Omental fat pad (tissue), 4 donors: Measurements from ENCODE around the gene COA1. TPM values are rescaled to one million over a fixed set of nuclear protein-coding genes. Genes with fewer than 3 reads are reported as not detected.

Experiments used
- ATAC-seq: fragments of 150-250 bp; one replicate; pipeline ENCODE4 v1.9.1; 2016; ENCODE audit warnings: mild to moderate bottlenecking, moderate library complexity; ENCODE audit not compliant: low FRiP score
- DNase-seq: peaks from one replicate; pipeline ENCODE4 v3.0.0-alpha.2; 2019; ENCODE audit warnings: low spot score
- CTCF ChIP-seq, 3 donors: fragments of 450-650 bp; IDR thresholded peaks; one replicate each; pipeline ENCODE4 v1.5.1; 2016 to 2017; ENCODE audit warnings: antibody characterized with exemption in 3 of 3, mild to moderate bottlenecking in 3 of 3, moderate library complexity in 2 of 3
- total RNA-seq, 4 donors: library from RNA; depleted of rRNA; stranded (reverse); fragments of >200 nt; gene quantifications; one replicate each; pipeline ENCODE4 v1.1.0, GENCODE V29; 2016

COA1 gene
- total RNA-seq, 4 donors from 2014 or later = 34.5 to 57.4 (median 44.3) TPM

- ATAC-seq (no peak), DNase-seq (no peak)
- no peak for TF ChIP-seq CTCF (IDR thresholded peaks at IDR 0.05)
Measured at GRCh38 chr7:43750016-43750887, 20.9 kb upstream of the COA1 start.

DNA sequence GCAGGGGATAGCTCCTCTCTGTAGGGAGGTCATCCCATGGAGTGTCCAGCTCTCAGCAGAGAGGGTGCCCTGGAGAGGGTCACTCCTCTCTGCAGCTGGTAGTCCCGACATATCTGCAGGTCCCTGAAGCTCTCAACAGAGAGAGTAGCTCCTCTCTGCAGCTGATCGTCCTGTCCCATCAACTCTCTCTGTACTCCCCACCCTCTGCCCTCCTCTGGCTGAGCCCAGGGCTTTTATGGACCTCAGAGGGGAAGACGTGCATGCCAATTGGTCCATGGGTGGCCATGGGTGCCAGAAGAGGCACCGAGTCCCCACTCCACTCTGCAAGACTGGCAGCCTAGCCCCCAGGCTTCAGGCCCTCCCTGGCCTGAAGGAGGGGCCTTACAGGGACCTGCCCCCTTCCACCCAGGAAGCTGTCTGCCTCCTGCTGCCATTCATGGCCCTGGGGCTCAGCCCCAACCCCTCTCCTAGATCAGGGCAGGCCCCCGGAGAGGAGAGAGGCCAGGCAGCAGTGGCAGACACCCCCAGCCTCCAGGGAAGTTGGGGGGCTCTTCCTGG lies 20.1 kb upstream of the COA1 start:
- ATAC-seq = no peak
- no peak for DNase-seq
- TF ChIP-seq CTCF (IDR thresholded peaks at IDR 0.05) = no peak

- no peak for TF ChIP-seq CTCF (IDR thresholded peaks at IDR 0.05)
- ATAC-seq = no peak
Measured at GRCh38 chr7:43747328-43748105, 18.2 kb upstream of the COA1 start.

GRCh38 chr7:43742692-43743091 lies 13.4 kb upstream of the COA1 start:
- ATAC-seq (no peak), DNase-seq (no peak)

More at GRCh38 chr7:43747328-43748105, 18.2 kb upstream of the COA1 start:
- DNase-seq = no peak

DNA sequence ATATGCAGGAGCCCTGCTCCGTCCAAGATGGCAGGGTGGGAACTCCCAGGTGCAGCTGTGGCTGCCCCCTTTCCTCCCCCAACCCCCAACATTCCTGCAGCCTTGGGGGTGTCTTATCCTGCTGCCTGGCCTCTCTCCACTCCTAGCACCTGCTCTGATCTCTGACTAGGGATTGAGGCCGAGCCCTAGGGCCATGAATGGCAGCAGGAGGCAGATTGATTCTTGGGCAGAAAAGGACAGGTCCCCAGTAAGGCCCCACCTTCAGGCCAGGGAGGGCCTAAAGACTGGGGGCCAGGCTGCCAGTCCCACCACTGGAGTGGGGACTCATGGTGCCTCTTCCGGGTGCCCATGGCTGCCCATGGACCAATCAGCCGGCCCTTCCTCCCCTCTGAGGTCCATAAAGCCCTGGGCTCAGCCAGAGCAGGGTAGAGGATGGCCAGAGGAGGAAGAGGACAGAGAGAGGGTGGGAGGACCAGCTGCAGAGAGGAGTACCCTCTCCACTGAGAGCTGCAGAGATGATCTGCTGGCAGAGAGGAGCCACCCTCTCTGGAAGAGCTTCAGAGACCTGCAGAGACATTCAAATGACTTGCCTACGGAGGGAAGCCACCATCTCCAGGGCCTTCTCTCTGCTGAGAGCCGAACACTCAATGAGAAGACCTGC lies 8.3 kb upstream of the COA1 start:
- no peak for TF ChIP-seq CTCF (IDR thresholded peaks at IDR 0.05)
- ATAC-seq (no peak), DNase-seq (no peak)

More at GRCh38 chr7:43742692-43743091, 13.4 kb upstream of the COA1 start:
- TF ChIP-seq CTCF (IDR thresholded peaks at IDR 0.05) = no peak

- peak; percentile 75 for ATAC-seq
- TF ChIP-seq CTCF (IDR thresholded peaks at IDR 0.05) = no peak
Measured at GRCh38 chr7:43735802-43736603, 6.7 kb upstream of the COA1 start.

More at GRCh38 chr7:43735802-43736603, 6.7 kb upstream of the COA1 start:
- DNase-seq = no peak
